Stimulated activated CD8-positive, alpha-beta memory T cell treated with anti-CD3 and anti-CD28 coated beads, Interleukin-4, amount 100 ng/mL, for 1 hour (primary cell): ENCODE measurements around the gene NUDT19.
"Not testable (repeated sequence)": the region's sequence is repeated elsewhere in the genome, so short reads cannot be mapped to it uniquely, and the experiment has no call there.

ENCODE experiments used
- DNase-seq, 2 donors: peaks; one replicate each; pipeline ENCODE4 v3.0.0-alpha.2; 2020; ENCODE audit warnings: low read depth in 2 of 2, low spot score in 1 of 2

Gene NUDT19

GRCh38 chr19:32708457-32708856, 16.8 kb downstream of the NUDT19 start:
- DNase-seq, result peak in 1 of 2 donors; percentile 10

GRCh38 chr19:32709032-32709431, 17.4 kb downstream of the NUDT19 start:
- no peak for DNase-seq

DNA sequence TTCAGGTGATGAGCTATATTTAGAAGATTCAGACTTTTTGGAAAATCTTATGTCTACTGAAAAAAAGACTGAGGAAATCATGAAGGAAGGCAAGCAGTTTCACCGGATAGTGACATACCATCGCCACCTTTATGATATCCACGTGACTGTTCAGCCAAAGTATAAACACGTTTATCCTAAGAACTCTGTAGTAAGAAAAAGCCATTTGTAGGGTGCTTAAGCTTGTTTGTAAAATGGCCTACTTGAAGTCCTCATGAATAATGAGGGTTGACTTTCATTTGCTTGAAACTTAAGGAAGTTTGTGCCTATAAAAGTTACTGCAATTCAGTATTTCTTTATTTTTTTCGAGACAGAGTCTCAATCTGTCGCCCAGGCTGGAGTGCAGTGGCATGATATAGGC, 20.1 kb downstream of the NUDT19 start:
- no peak for DNase-seq

DNA sequence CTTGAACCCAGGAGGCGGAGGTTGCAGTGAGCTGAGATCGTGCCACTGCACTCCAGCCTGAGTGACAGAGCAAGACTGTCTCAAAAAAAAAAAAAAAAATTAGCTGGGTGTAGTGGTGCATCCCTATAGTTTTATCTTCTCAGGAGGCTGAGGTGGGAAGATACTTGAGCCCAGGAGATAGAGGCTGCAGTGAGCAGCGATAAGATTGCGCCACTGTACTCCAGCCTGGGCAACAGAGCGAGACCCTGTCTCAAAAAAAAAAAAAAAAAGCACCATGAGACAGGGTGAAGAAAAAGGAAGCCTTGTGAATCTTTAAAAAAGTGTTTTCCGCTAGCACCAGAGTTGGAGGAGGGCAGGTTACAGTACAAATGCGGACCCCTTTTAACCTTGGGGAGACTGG, 24.6 kb downstream of the NUDT19 start:
- not testable (repeated sequence) for DNase-seq

DNA sequence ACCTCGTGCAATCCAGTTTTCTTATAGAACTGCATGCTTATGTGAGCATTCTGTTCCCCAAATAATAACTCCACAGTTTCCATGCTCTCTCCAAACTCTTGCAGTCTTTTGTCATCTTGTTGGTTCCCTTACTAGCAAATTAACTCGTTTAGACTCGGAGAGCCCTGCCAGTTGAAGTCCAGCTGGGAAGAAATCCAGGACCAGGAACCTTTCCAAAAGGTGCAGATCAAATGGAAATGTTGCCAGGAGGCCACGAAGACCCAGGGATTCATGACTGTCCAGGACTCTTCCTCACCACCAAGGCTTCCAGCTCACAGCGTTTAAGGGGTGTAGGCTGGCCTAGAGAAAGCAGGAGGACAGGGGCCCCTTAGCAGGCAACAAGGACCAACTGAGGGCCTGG, 25.9 kb downstream of the NUDT19 start:
- no peak for DNase-seq

DNA sequence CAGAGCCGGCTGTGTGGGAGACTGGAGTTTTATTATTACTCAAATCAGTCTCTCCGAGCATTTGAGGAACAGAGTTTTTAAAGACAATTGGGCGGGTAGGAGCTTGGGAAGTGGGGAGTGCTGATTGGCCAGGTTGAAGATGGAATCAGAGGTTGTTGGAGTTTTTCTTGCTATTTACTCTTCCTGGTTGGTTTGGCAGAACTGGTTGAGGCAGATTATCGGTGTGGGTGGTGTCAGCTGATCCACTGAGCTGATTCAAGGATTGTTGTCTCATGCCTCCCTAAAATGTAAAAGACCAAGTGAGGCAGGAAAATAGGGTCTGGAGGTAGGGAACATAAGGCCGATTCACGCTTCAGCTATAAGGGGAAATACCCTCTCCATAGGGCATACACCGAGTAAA, 26.7 kb downstream of the NUDT19 start:
- no peak for DNase-seq

DNA sequence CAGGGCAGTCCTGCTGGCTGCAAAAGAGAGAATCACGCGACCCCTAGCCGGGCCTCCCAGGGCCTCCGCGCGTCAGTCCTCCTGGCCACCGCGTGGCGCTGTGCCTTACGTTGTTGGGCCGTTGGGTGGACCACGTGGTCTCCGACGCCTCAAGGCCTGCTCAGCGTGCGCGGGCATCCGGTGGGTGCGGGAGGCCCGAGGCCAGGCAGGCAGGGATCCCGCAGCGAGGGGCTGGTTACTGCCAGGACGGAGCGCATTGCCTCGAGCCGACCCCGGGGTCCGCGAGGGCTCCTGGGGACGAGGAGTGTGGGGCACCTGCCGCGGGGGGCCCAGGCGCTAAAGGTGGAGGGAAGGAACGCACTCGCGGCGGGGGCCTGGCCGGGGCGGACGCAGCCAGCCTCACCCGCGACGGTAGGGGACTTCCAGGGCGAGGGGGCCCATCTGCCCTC, 28.0 kb downstream of the NUDT19 start, which contains the start of gene TDRD12:
Gene TDRD12, plus strand, starts transcription at position 157 of the 449 bp plus-strand sequence. CDS start 306 bp downstream, outside the sequence.
- no peak for DNase-seq

DNA sequence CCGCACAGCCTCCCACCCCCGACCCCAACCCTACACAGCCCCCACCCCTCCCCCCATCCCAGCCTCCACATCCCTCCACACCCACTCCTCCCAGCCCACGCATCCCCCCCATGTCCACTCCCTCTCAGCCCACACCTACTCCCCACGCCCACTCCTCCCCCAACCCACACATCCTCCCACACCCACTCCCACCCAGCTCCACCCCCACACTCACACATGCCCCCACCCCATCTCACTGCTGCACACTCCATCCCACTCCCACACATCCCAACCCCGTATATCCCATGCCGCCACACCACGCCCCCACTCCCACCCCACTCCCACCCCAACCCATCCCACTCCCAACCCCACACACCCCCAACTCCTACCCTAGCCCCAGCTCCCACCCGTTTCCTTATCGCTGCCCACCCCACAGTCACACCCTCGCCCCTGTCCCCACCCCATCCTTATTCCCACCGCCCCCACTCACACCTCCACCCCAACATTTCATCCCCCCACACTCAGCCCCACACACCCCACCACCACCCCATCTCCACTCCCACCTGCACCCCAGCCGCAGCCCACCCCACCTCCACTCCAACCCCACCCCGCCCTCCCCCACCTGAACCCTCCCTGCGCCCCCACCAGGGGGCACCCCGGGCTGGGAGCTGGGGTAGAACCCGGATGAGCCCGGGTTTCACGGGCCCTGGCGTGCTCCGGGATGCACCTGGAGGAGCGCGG, 28.8 kb downstream of the NUDT19 start:
- no peak for DNase-seq

DNA sequence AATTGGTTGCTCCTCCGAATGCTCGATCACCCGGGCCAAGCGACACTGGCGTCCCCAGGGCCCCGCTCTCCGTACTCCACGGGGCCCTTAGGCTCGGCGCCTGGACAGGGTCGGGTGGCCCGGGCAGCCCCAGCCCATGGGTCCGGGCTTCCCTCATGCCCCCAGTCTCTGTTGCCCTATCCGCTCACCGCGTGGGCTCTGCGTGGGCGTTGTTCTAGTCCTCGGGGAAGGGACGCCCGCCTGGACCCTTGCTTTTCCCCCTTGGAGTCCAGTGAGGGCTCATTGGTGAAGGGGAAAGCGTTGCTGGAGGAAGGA, 29.3 kb downstream of the NUDT19 start:
- no peak for DNase-seq

DNA sequence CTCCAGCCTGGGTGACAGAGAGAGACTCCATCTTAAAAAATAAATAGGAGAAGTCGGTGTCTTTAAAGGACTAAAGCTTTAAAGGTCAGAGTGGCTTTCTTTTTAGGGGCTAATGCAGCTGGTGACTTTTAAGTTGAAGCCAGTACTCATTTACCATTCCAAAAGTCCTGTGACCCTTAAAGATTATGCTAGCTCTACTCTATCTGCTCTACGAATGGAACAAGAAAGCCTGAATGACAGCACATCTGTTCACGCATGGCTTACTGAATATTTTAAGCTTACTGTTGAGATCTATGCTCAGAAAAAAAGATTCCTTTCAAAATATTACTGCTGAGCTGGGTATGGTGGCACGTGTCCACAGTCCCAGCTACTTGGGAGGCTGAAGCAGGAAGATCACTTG, 44.3 kb downstream of the NUDT19 start:
- DNase-seq, result no peak

DNA sequence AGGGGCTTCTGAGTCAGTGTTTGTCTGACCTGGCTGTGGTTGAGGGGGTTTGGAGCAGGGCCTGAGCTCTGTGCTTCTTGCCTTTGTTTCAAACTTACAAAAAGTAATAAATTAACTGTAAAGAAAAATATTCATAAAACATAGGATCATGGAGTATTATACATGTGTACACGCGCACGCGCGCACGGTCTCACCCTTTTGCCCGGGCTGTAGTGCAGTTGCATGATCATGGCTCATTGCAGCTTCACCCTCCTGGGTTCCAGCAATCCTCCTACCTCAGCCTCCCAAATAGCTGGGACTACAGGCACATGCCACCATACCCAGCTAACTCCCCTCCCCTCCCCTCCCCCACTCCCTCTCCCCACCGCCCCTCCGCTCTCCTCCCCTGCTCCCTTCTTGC, 51.4 kb downstream of the NUDT19 start:
- DNase-seq, result no peak

- DNase-seq, result no peak
Measured at GRCh38 chr19:32743447-32743846, 51.8 kb downstream of the NUDT19 start.

DNA sequence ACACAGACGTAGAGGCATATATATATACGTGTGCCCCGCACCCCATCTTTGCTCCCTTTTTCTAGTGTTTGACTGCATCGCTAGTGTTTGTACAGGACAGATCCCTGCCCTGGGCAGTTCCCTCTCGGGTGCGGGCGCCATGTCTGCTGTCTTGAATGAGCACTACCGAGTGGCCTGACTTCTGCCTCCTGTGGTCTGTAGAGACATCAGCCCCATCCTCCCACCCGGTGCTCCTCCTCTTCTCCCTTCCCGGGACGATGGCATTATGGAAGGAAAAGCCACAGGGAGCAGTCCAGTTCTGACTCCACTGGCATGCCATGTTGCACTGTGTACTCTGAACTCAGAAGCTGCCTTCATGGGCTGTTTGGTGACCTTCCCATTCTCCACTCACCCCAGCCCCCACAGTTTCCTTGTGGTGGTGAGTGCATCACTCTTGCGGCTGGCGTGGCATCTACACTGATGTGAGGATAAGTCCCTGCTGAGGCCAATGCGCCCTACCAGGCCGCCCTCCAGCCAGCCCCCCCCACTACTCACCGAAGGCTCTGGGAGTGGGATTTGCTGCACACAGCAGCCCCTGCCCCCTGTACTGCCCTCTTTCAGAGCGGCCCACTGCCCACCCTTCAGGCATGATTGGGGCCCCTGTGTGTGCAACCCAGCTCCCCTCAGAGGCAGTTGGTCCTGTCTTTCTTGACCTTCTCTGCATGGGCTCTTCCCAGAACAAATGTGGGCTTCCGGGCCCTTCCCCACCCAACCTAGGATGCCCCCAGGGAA, 53.1 kb downstream of the NUDT19 start:
- DNase-seq, result no peak

GRCh38 chr19:32745594-32746251, 54.1 kb downstream of the NUDT19 start:
- not testable (repeated sequence) for DNase-seq

DNA sequence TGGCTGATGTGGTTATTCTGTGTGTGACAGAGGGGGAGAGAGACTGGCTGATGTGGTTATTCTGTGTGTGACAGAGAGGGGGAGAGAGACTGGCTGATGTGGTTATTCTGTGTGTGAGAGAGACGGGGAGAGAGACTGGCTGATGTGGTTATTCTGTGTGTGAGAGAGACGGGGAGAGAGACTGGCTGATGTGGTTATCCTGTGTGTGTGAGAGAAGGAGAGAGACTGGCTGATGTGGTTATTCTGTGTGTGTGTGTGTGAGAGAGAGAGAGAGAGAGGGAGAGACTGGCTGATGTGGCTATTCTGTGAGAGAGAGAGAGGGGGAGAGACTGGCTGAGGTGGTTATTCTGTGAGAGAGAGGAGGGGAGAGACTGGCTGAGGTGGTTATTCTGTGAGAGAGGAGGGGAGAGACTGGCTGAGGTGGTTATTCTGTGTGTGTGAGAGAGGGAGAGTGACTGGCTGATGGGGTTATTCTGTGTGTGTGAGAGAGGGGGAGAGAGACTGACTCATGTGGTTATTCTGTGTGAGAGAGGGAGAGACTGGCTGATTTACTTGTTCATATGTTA, 55.1 kb downstream of the NUDT19 start:
- DNase-seq, result not testable (repeated sequence)

GRCh38 chr19:32748497-32748896, 56.9 kb downstream of the NUDT19 start:
- DNase-seq, result no peak

- no peak for DNase-seq
Measured at GRCh38 chr19:32748948-32749347, 57.3 kb downstream of the NUDT19 start.

GRCh38 chr19:32749361-32749760, 57.7 kb downstream of the NUDT19 start:
- DNase-seq, result no peak

DNA sequence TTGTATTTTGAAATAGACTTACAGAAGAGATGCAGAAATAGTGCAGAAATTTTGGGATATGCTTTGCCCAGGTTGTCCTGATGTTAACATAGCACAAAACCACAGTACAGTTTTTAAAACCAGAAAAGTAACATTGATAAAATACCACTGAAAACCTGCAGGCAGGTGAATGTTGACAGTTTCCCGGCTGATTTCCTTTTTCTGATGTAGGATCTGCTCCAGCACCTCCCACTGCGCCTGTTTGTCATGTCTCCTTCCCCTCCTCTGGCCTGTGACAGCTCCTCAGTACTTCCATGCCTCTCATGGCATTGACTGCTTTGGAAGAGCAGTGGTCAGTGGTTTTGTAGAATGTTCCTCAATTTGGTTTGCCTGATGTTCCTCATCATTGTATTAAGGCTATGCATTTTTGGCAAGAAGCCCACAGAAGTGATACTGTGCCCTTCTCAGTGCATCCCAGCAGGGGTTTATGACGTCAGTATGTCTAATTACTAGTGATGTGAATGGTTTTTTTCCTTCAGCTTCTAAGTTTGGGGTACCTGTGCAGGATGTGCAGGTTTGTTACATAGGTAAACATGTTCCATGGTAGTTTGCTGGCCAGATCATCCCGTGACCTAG, 58.9 kb downstream of the NUDT19 start:
- no peak for DNase-seq

DNA sequence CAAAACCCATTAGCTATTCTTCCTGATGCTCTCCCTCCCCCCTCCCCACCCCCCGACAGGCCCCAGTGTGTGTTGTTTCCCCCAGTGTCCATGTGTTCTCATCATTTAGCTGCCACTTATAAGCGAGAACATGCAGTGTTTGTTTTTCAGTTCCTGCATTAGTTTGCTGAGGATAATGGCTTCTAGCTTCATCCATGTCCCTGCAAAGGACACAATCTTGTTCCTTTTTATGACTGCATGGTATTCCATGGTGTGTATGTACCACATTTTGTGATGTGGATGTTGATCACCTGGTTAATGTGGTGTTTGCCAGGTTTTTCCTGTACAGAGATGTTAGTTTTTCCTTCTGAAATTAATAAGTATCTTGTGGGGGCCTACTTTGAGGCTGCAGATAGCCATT, 59.4 kb downstream of the NUDT19 start:
- no peak for DNase-seq

DNA sequence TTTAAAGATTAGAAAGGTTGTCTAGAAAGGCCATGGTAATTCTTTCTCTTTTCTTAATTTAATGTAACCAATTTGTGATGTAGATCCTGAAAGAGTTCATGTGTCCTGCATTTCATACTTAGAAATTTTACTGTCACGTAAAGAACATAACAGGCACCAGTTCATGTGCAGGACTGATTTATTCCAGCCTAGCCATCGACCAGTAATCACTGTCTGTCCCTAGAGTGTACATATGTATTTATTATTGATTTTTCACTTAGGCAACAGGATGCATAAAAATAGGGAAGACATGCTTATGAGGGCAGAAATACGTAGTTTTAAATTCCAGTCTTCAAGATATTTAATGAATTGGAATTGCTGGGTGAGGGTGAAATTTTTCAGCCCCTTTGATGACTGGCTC, 65.6 kb downstream of the NUDT19 start:
- no peak for DNase-seq
